Upper lobe of left lung (tissue), 6 donors: Measurements from ENCODE around the gene TBC1D25. TPM values are rescaled to one million over a fixed set of nuclear protein-coding genes. Genes with fewer than 3 reads are reported as not detected.

Experiments used
- ATAC-seq, 2 donors: fragments of 200-7000 bp; cut with Tn5 transposase; one replicate each; pipeline ENCODE4 v1.9.1; 2022; ENCODE audit warnings: mild to moderate bottlenecking in 2 of 2, moderate library complexity in 2 of 2; ENCODE audit not compliant: low FRiP score in 2 of 2
- DNase-seq, 2 donors: peaks; one replicate each; pipeline ENCODE4 v3.0.0-alpha.2; 2019 to 2020
- H3K27ac ChIP-seq, 4 donors: fragments of 200-600 bp; sonication (generic); one replicate each; pipeline ENCODE4 v1.5.1; 2016 to 2019
- H3K27me3 ChIP-seq, 4 donors: fragments of 200-600 bp; sonication (generic); one replicate each; pipeline ENCODE4 v1.5.1; 2017 to 2019
- H3K36me3 ChIP-seq, 4 donors: fragments of 200-600 bp; sonication (generic); one replicate each; pipeline ENCODE4 v1.5.1; 2016 to 2019
- H3K4me1 ChIP-seq, 4 donors: fragments of 200-600 bp; sonication (generic); one replicate each; pipeline ENCODE4 v1.5.1; 2018 to 2019
- H3K4me3 ChIP-seq, 4 donors: fragments of 200-600 bp; sonication (generic); one replicate each; pipeline ENCODE4 v1.5.1; 2017 to 2019; ENCODE audit warnings: mild to moderate bottlenecking in 2 of 4, moderate library complexity in 1 of 4
- H3K9me3 ChIP-seq, 4 donors: fragments of 200-600 bp; sonication (generic); one replicate each; pipeline ENCODE4 v1.5.1; 2018 to 2019
- EP300 ChIP-seq, 4 donors: sonication (generic); formaldehyde crosslinking; IDR thresholded peaks; one replicate each; pipeline ENCODE4 v1.5.1; 2017; ENCODE audit warnings: antibody characterized with exemption in 4 of 4, control low read depth in 2 of 4
- POLR2A ChIP-seq, 4 donors: fragments of 450-650 bp; IDR thresholded peaks; one replicate each; pipeline ENCODE4 v1.5.1; 2016 to 2017; ENCODE audit warnings: antibody characterized with exemption in 4 of 4, mild to moderate bottlenecking in 2 of 4
- POLR2AphosphoS5 ChIP-seq, 2 donors: sonication (generic); formaldehyde crosslinking; IDR thresholded peaks; one replicate each; pipeline ENCODE4 v1.5.1; 2017; ENCODE audit warnings: antibody characterized with exemption in 2 of 2
- WGBS, 2 donors: methylation state at CpG; one replicate each; pipeline ENCODE4 v1.1.5; 2017 to 2018; 5-methylcytosine and 5-hydroxymethylcytosine counted together
- total RNA-seq, 6 donors: library from RNA; depleted of rRNA in 4 of 6; stranded (reverse); fragments of >200 nt in 4 of 6; gene quantifications; one replicate each; pipeline versions ENCODE4 v1.1.0 to v1.2.1, GENCODE V29; 2016 to 2021
- TF ChIP-seq, protein P1 (sequence below), 6 experiments: fragments of 450-650 bp in 4 of 6; fragments of 200-600 bp in 2 of 6; sonication (generic) in 2 of 6; IDR thresholded peaks; one replicate each; pipeline ENCODE4 v1.5.1; 2016 to 2019; ENCODE audit warnings: antibody characterized with exemption in 6 of 6
- donor health status: DM: no; HTN: no; CAD: no; lungs with moderate emphysema.
- donor health status: DM: no; HTN: yes; CAD: no; lungs with severe emphysema.

The TBC1D25 gene
- total RNA-seq, 6 donors from 2014 or later: 15.2 to 26.4 (median 18.8) TPM

DNA sequence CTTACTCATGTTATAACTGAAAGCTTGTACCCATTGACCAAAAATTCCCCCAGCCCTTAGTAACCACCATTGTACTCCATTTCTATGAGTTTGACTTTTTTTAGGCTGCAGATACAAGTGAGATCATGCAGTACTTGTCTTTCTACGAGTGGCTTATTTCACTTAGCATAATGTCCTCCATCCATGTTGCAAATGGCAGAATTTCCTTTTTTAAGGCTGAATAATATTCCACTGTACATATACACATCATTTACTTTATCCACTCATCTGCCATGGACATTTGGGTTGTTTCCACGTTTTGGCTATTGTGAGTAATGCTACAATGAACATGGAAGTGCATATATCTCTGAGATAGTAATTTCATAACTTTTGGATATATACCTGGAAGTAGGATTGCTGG is 45.2 kb downstream of the TBC1D25 start:
- no peaks in the 10 kb centered on the region for H3K9me3 ChIP-seq
- TF ChIP-seq POLR2A (IDR thresholded peaks at IDR 0.05) (no peak), EP300 (IDR thresholded peaks at IDR 0.05) (no peak), POLR2AphosphoS5 (IDR thresholded peaks at IDR 0.05) (no peak)
- TF ChIP-seq, protein P1, sequence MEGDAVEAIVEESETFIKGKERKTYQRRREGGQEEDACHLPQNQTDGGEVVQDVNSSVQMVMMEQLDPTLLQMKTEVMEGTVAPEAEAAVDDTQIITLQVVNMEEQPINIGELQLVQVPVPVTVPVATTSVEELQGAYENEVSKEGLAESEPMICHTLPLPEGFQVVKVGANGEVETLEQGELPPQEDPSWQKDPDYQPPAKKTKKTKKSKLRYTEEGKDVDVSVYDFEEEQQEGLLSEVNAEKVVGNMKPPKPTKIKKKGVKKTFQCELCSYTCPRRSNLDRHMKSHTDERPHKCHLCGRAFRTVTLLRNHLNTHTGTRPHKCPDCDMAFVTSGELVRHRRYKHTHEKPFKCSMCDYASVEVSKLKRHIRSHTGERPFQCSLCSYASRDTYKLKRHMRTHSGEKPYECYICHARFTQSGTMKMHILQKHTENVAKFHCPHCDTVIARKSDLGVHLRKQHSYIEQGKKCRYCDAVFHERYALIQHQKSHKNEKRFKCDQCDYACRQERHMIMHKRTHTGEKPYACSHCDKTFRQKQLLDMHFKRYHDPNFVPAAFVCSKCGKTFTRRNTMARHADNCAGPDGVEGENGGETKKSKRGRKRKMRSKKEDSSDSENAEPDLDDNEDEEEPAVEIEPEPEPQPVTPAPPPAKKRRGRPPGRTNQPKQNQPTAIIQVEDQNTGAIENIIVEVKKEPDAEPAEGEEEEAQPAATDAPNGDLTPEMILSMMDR (IDR thresholded peaks at IDR 0.05): no peak
- WGBS, 2 donors: 53 to 59% methylated on average over 2 of the region's 2 CpGs
- no peak overlapping the region for H3K27ac ChIP-seq
- H3K4me3 ChIP-seq: no peak overlapping the region
- DNase-seq (no peak), ATAC-seq (no peak)
- H3K36me3 ChIP-seq: no peaks in the 10 kb centered on the region
- H3K4me1 ChIP-seq: peaks cover 0 to 5% (median 0%) of the 10 kb centered on the region in 4 donors
- H3K27me3 ChIP-seq: no peaks in the 10 kb centered on the region

DNA sequence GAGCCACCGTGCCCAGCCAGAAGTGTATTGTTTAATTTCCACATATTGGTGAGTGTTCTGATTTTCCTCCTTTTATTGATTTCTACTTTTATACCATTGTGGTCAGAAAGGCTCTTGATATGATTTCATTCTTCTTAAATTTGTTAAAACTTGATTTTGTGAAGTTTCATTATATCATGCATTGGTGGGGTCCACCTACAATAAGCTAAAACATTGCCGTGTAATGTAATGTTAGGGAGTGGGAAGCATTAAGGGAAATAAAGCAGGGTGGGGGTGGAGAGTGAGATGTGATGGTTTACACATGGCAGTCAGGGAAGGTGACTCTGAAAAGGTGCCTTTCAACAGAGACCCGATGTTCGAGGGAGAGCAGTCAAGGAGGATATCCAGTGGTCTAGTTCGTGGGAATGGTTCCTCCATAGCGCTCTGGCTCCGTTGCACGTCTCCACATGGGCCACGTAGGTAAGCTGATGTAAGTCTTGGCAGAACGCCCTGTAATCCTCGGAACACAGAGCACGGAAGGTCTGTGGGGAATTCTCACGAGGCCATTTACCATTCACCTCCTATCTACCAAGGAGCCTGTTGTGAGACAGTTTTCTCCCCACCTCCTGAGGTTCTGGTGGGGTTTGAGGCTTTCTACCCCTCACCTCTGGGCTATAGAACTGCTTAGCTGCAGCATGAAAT is 50.1 kb downstream of the TBC1D25 start:
- no peak for DNase-seq
- no peak for ATAC-seq
- no peaks in the 10 kb centered on the region for H3K36me3 ChIP-seq

DNA sequence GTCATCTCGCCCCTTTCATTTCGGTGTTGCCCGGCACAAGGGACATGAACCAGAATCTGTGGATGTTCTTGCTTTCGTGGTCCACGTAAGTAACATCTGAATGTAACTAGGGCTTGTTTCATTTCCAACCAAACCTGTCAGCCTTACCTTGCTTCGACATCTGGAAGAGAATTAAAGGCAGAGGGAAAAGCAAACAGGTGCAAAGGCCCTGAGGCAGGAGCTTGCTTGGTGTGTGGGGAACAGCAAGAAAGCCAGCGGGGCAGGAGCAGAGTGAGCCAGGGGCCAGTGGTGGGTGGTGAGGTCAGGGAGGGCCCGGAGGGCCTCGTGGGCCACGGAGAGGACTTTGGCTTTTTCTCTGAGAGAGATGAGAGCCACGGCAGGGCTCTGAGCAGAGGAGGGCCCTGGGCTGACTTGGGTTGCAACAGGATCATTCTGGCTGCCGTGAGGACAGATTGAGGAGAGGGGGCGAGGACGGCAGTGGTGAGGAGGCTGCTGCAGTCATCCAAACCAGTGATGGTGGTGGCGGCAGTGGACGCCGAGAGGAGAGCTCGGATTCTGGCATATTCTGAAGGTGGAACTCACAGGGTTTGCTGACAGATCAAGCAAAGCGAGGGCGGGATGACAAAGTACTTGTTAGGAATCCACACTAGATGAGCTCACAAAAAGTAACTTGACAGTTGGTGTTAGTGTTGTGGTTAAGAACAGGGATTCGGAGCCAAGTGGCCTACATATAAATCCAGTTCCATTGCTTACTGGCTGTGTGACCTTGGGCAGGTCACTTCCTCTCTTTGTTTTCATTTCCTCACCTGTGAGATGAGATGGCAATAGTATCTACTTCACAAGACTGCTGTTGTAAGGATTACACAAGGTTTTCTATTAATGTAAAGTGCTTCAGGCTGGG is 50.9 kb downstream of the TBC1D25 start:
- H3K4me3 ChIP-seq: no peak overlapping the region
- H3K27me3 ChIP-seq: no peaks in the 10 kb centered on the region
- H3K9me3 ChIP-seq: no peaks in the 10 kb centered on the region
- peak overlapping the region; percentile 66 to 75 (median 70) for H3K27ac ChIP-seq
- TF ChIP-seq POLR2A (IDR thresholded peaks at IDR 0.05): no peak
- TF ChIP-seq POLR2AphosphoS5 (IDR thresholded peaks at IDR 0.05): no peak
- TF ChIP-seq, protein P1 (IDR thresholded peaks at IDR 0.05): no peak
- no peak for TF ChIP-seq EP300 (IDR thresholded peaks at IDR 0.05)
- DNase-seq (no peak), ATAC-seq (no peak)
- 90% methylated on average over 20 to 21 of the region's 21 CpGs for WGBS, 2 donors
- no peaks in the 10 kb centered on the region for H3K36me3 ChIP-seq
- H3K4me1 ChIP-seq: peaks cover 3 to 13% (median 9%) of the 10 kb centered on the region in 4 donors

More for the DNA sequence above, 50.1 kb downstream of the TBC1D25 start:
- WGBS, 2 donors: 64 to 66% methylated on average over 7 to 13 of the region's 13 CpGs
- peaks cover 3 to 13% (median 9%) of the 10 kb centered on the region in 4 donors for H3K4me1 ChIP-seq
- TF ChIP-seq POLR2AphosphoS5 (IDR thresholded peaks at IDR 0.05) (no peak), EP300 (IDR thresholded peaks at IDR 0.05) (no peak), POLR2A (IDR thresholded peaks at IDR 0.05) (no peak)
- TF ChIP-seq, protein P1 (IDR thresholded peaks at IDR 0.05): no peak
- H3K4me3 ChIP-seq: no peak overlapping the region
- H3K9me3 ChIP-seq: no peaks in the 10 kb centered on the region
- no peak overlapping the region for H3K27ac ChIP-seq
- no peaks in the 10 kb centered on the region for H3K27me3 ChIP-seq

DNA sequence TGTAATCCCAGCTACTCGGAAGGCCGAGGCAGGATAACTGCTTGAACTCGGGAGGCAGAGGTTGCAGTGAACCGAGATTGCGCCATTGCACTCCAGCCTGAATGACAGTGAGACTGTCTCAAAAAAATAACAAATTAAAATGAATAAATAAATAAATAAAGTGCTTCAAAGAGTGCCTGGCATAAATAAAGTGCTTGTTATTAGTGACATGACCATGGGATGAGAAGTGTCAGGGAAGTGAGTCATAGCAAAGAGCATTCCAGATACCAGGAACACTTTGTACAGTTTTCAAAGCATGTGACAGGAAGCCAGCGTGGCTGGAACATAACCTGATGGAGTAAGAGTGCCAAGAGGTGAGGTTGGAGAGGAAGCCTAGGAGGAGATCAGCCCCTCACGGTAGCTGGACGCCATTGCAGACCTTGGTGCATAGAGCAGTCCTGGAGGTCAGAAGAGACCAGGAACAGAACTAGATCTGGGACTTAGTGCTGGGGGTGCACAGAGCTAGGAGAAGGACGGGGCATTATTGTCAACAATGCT is 51.8 kb downstream of the TBC1D25 start:
- peak; percentile 48 to 77 for ATAC-seq
- H3K27me3 ChIP-seq: no peaks in the 10 kb centered on the region
- H3K4me3 ChIP-seq: no peak overlapping the region
- no peaks in the 10 kb centered on the region for H3K9me3 ChIP-seq
- TF ChIP-seq EP300 (IDR thresholded peaks at IDR 0.05) (peak; percentile 67 to 99 (median 89)), POLR2A (IDR thresholded peaks at IDR 0.05) (peak in 1 of 4 donors; percentile 19), POLR2AphosphoS5 (IDR thresholded peaks at IDR 0.05) (peak; percentile 84 to 94)
- TF ChIP-seq, protein P1 (IDR thresholded peaks at IDR 0.05): peak in 4 of 6 experiments; percentile 16 to 58 (median 42)
- WGBS, 2 donors: 46 to 49% methylated on average over 9 of the region's 9 CpGs
- peak in 1 of 2 donors; percentile 69 for DNase-seq
- H3K36me3 ChIP-seq: no peaks in the 10 kb centered on the region
- H3K27ac ChIP-seq: peak overlapping the region; percentile 66 to 75 (median 70)
- peaks cover 3 to 13% (median 9%) of the 10 kb centered on the region in 4 donors for H3K4me1 ChIP-seq
